Islet of Langerhans (tissue), 1 donor: ENCODE measurements around the gene NCF2.

Experiments used
- FAIRE-seq: peaks from one replicate; lab custom pipeline; 2011; peaks lifted over from hg19 to GRCh38; lab: Jason Lieb, UNC

Gene NCF2

GRCh38 chr1:183612407-183612806 lies 22.1 kb upstream of the NCF2 start:
- no peak for FAIRE-seq

GRCh38 chr1:183611021-183611420 lies 20.8 kb upstream of the NCF2 start:
- FAIRE-seq, result no peak

- FAIRE-seq, result no peak
Observed at GRCh38 chr1:183609759-183610452, 19.6 kb upstream of the NCF2 start.

- FAIRE-seq, result no peak
Observed at GRCh38 chr1:183609313-183609712, 19.1 kb upstream of the NCF2 start.

GRCh38 chr1:183607322-183607980 lies 17.2 kb upstream of the NCF2 start:
- no peak for FAIRE-seq

- no peak for FAIRE-seq
Observed at GRCh38 chr1:183605904-183606303, 15.6 kb upstream of the NCF2 start.

- FAIRE-seq, result no peak
Observed at GRCh38 chr1:183604815-183605214, 14.6 kb upstream of the NCF2 start.

- no peak for FAIRE-seq
Observed at GRCh38 chr1:183604038-183604808, 14.0 kb upstream of the NCF2 start.

- no peak for FAIRE-seq
Observed at GRCh38 chr1:183602510-183602909, 12.3 kb upstream of the NCF2 start.

GRCh38 chr1:183600634-183601033 lies 10.4 kb upstream of the NCF2 start:
- FAIRE-seq, result no peak

GRCh38 chr1:183600136-183600535 lies 9.9 kb upstream of the NCF2 start:
- no peak for FAIRE-seq

GRCh38 chr1:183598386-183598785 lies 8.1 kb upstream of the NCF2 start:
- FAIRE-seq, result no peak

- no peak for FAIRE-seq
Observed at GRCh38 chr1:183597656-183598347, 7.5 kb upstream of the NCF2 start.

GRCh38 chr1:183596500-183596899 lies 6.2 kb upstream of the NCF2 start:
- FAIRE-seq, result no peak

GRCh38 chr1:183595537-183595936 lies 5.3 kb upstream of the NCF2 start:
- no peak for FAIRE-seq

- no peak for FAIRE-seq
Observed at GRCh38 chr1:183593356-183593755, 3.1 kb upstream of the NCF2 start.

- FAIRE-seq, result no peak
Observed at GRCh38 chr1:183592733-183593132, 2.5 kb upstream of the NCF2 start.

- FAIRE-seq, result no peak
Observed at GRCh38 chr1:183589874-183590243, 400 bp downstream of the NCF2 start.

- FAIRE-seq, result no peak
Observed at GRCh38 chr1:183589384-183589783, 875 bp downstream of the NCF2 start.

GRCh38 chr1:183588827-183589226 lies 1.4 kb downstream of the NCF2 start:
- FAIRE-seq, result no peak

GRCh38 chr1:183586926-183587325 lies 3.3 kb downstream of the NCF2 start:
- FAIRE-seq, result no peak

GRCh38 chr1:183586455-183586854 lies 3.8 kb downstream of the NCF2 start:
- no peak for FAIRE-seq

GRCh38 chr1:183585038-183585437 lies 5.2 kb downstream of the NCF2 start:
- FAIRE-seq, result no peak
